HEK293 (cell line): Measurements from ENCODE around the gene KLK2.
A peak's percentile ranks its signal among the peaks of the same experiment; 100 is the strongest.

Experiments
- BCL6B ChIP-seq: fragments of 450-650 bp; formaldehyde crosslinking; IDR thresholded peaks from 2 replicates; pipeline ENCODE4 v1.5.1; 2017; ENCODE audit warnings: missing biosample characterization, missing genetic modification characterization
- GLIS1 ChIP-seq: fragments of 450-650 bp; formaldehyde crosslinking; IDR thresholded peaks from 2 replicates; pipeline ENCODE4 v1.5.1; 2016; ENCODE audit warnings: missing biosample characterization, missing genetic modification characterization
- HOXA7 ChIP-seq: sonication (generic); formaldehyde crosslinking; IDR thresholded peaks from 2 replicates; pipeline ENCODE4 v1.8.1; 2022; ENCODE audit warnings: missing genetic modification reagents, borderline replicate concordance
- HOXC10 ChIP-seq: sonication (generic); formaldehyde crosslinking; IDR thresholded peaks from 2 replicates; pipeline ENCODE4 v1.8.1; 2023; ENCODE audit warnings: mild to moderate bottlenecking, missing genetic modification reagents
- IKZF3 ChIP-seq: fragments of 450-650 bp; IDR thresholded peaks from 2 replicates; pipeline ENCODE4 v1.5.0; 2018; ENCODE audit warnings: missing biosample characterization, mild to moderate bottlenecking, missing genetic modification characterization, moderate library complexity
- KLF17 ChIP-seq: fragments of 450-650 bp; formaldehyde crosslinking; IDR thresholded peaks from 2 replicates; pipeline ENCODE4 v1.5.1; 2016; ENCODE audit warnings: missing biosample characterization, missing genetic modification characterization
- KLF7 ChIP-seq: fragments of 450-650 bp; formaldehyde crosslinking; IDR thresholded peaks from 2 replicates; pipeline ENCODE4 v1.5.1; 2016; ENCODE audit warnings: missing biosample characterization, missing genetic modification characterization, borderline replicate concordance
- KLF8 ChIP-seq: fragments of 450-650 bp; formaldehyde crosslinking; IDR thresholded peaks from 2 replicates; pipeline ENCODE4 v1.5.1; 2016; ENCODE audit warnings: missing biosample characterization, missing genetic modification characterization
- MZF1 ChIP-seq: fragments of 450-650 bp; formaldehyde crosslinking; IDR thresholded peaks from 2 replicates; pipeline ENCODE4 v1.5.1; 2017; ENCODE audit warnings: missing biosample characterization, missing genetic modification characterization, borderline replicate concordance
- RBAK ChIP-seq: fragments of 450-650 bp; formaldehyde crosslinking; IDR thresholded peaks from 2 replicates; pipeline ENCODE4 v1.5.1; 2016; ENCODE audit warnings: missing biosample characterization, missing genetic modification characterization
- SCRT2 ChIP-seq: fragments of 450-650 bp; formaldehyde crosslinking; IDR thresholded peaks from 2 replicates; pipeline ENCODE4 v1.5.1; 2016; ENCODE audit warnings: missing biosample characterization, missing genetic modification characterization
- SETDB1 ChIP-seq: IDR thresholded peaks from one replicate; pipeline ENCODE4 v1.6.1; 2017; ENCODE audit warnings: mild to moderate bottlenecking, low read length, moderate library complexity, mixed read lengths; ENCODE audit not compliant: insufficient read length
- SP3 ChIP-seq: fragments of 450-650 bp; formaldehyde crosslinking; IDR thresholded peaks from 2 replicates; pipeline ENCODE4 v1.5.1; 2016; ENCODE audit warnings: missing biosample characterization, missing genetic modification characterization
- TSHZ1 ChIP-seq: fragments of 450-650 bp; formaldehyde crosslinking; IDR thresholded peaks from 2 replicates; pipeline ENCODE4 v1.5.1; 2016; ENCODE audit warnings: missing biosample characterization, missing genetic modification characterization, borderline replicate concordance
- YY2 ChIP-seq: fragments of 450-650 bp; formaldehyde crosslinking; IDR thresholded peaks from 2 replicates; pipeline ENCODE4 v1.5.1; 2016; ENCODE audit warnings: missing biosample characterization, missing genetic modification characterization
- ZBTB21 ChIP-seq: fragments of 450-650 bp; formaldehyde crosslinking; IDR thresholded peaks from 2 replicates; pipeline ENCODE4 v1.5.1; 2017; ENCODE audit warnings: missing biosample characterization, missing genetic modification characterization
- ZBTB6 ChIP-seq: fragments of 450-650 bp; formaldehyde crosslinking; IDR thresholded peaks from 2 replicates; pipeline ENCODE4 v1.5.1; 2017; ENCODE audit warnings: missing biosample characterization, missing genetic modification characterization
- ZFHX2 ChIP-seq: fragments of 450-650 bp; formaldehyde crosslinking; conservative IDR thresholded peaks from 2 replicates; pipeline ENCODE4 v1.5.1; 2016; ENCODE audit warnings: missing biosample characterization, missing genetic modification characterization
- ZNF133 ChIP-seq: fragments of 450-650 bp; formaldehyde crosslinking; IDR thresholded peaks from 2 replicates; pipeline ENCODE4 v1.5.1; 2016; ENCODE audit warnings: missing biosample characterization, missing genetic modification characterization
- ZNF155 ChIP-seq: fragments of 450-650 bp; formaldehyde crosslinking; IDR thresholded peaks from 2 replicates; pipeline ENCODE4 v1.5.1; 2016; ENCODE audit warnings: missing biosample characterization, missing genetic modification characterization
- ZNF274 ChIP-seq, 2 experiments: fragments of 200-500 bp in 1 of 2; fragments of 450-650 bp in 1 of 2; sonication (Bioruptor generic) in 1 of 2; formaldehyde crosslinking in 1 of 2; IDR thresholded peaks; 2 replicates each; pipeline versions ENCODE4 v1.5.1 to v1.6.1; 2014 to 2016; ENCODE audit warnings: borderline replicate concordance in 1 of 2, inconsistent platforms in 1 of 2, low read length in 1 of 2, missing biosample characterization in 1 of 2, missing genetic modification characterization in 1 of 2
- ZNF324 ChIP-seq: fragments of 450-650 bp; formaldehyde crosslinking; IDR thresholded peaks from 2 replicates; pipeline ENCODE4 v1.5.1; 2016; ENCODE audit warnings: missing biosample characterization, missing genetic modification characterization
- ZNF354C ChIP-seq: fragments of 450-650 bp; formaldehyde crosslinking; IDR thresholded peaks from 2 replicates; pipeline ENCODE4 v1.5.1; 2016; ENCODE audit warnings: missing biosample characterization, missing genetic modification characterization, low read depth, borderline replicate concordance
- ZNF501 ChIP-seq: fragments of 450-650 bp; formaldehyde crosslinking; IDR thresholded peaks from 2 replicates; pipeline ENCODE4 v1.5.1; 2016; ENCODE audit warnings: missing biosample characterization, missing genetic modification characterization
- ZNF600 ChIP-seq: fragments of 450-650 bp; formaldehyde crosslinking; IDR thresholded peaks from 2 replicates; pipeline ENCODE4 v1.5.1; 2016; ENCODE audit warnings: missing biosample characterization, missing genetic modification characterization
- ZNF629 ChIP-seq: fragments of 450-650 bp; formaldehyde crosslinking; IDR thresholded peaks from 2 replicates; pipeline ENCODE4 v1.5.1; 2017; ENCODE audit warnings: missing biosample characterization, missing genetic modification characterization
- ZNF76 ChIP-seq: fragments of 450-650 bp; formaldehyde crosslinking; IDR thresholded peaks from 2 replicates; pipeline ENCODE4; 2016; ENCODE audit warnings: low read depth, missing biosample characterization, missing genetic modification characterization, borderline replicate concordance
- ZNF785 ChIP-seq: fragments of 450-650 bp; formaldehyde crosslinking; IDR thresholded peaks from 2 replicates; pipeline ENCODE4 v1.5.1; 2016; ENCODE audit warnings: missing biosample characterization, missing genetic modification characterization
- ZSCAN23 ChIP-seq: fragments of 450-650 bp; formaldehyde crosslinking; IDR thresholded peaks from 2 replicates; pipeline ENCODE4 v1.5.1; 2016; ENCODE audit warnings: missing biosample characterization, missing genetic modification characterization
- ZSCAN4 ChIP-seq: fragments of 450-650 bp; formaldehyde crosslinking; IDR thresholded peaks from 2 replicates; pipeline ENCODE4 v1.5.1; 2017; ENCODE audit warnings: missing biosample characterization, missing genetic modification characterization

KLK2 gene

GRCh38 chr19:50896591-50897190 lies 23.5 kb downstream of the KLK2 start (continued):
- TF ChIP-seq MZF1 (no peak), SETDB1 (peak; percentile 22), HOXC10 (CRISPR knock-in tag) (no peak), ZNF274 (IDR thresholded peaks at IDR 0.05; ENCODE audit: low read length) (no peak), ZNF274 (tag by site-specific recombination; IDR thresholded peaks at IDR 0.05; ENCODE audit: borderline replicate concordance) (no peak), ZNF785 (tag by site-specific recombination) (peak; percentile 32; the same call in 1 of the 2 replicates), ZNF133 (no peak), ZNF629 (peak; percentile 99), ZBTB6 (peak; percentile 17; the same call in 1 of the 2 replicates), TSHZ1 (tag by site-specific recombination) (peak; percentile 78; the same call in 1 of the 2 replicates), HOXA7 (CRISPR knock-in tag) (no peak), ZNF324 (tag by site-specific recombination) (peak; percentile 81; the same call in 1 of the 2 replicates), ZFHX2 (0 out of 2 replicates have a peak, but pooled peaks have one; percentile 11), GLIS1 (tag by site-specific recombination) (peak; percentile 84), RBAK (tag by site-specific recombination) (peak; percentile 84; the same call in 1 of the 2 replicates), KLF7 (tag by site-specific recombination) (no peak), SCRT2 (peak; percentile 75; the same call in 1 of the 2 replicates), IKZF3 (tag by site-specific recombination) (peak; percentile 21; the same call in 1 of the 2 replicates), YY2 (tag by site-specific recombination) (no peak; the same call in 1 of the 2 replicates), KLF17 (tag by site-specific recombination) (peak; percentile 96), SP3 (peak; percentile 70), ZSCAN23 (peak; percentile 82), ZNF354C (no peak), BCL6B (peak; percentile 31; the same call in 1 of the 2 replicates), ZNF155 (tag by site-specific recombination) (peak; percentile 94; the same call in 1 of the 2 replicates), ZNF501 (tag by site-specific recombination) (peak; percentile 87), ZNF76 (tag by site-specific recombination) (peak; percentile 75; the same call in 1 of the 2 replicates), ZBTB21 (tag by site-specific recombination) (peak; percentile 99), ZNF600 (tag by site-specific recombination) (0 out of 2 replicates have a peak, but pooled peaks have one; percentile 35), KLF8 (peak; percentile 96), ZSCAN4 (tag by site-specific recombination) (peak; percentile 75)
